ENCODE results near the gene SLC16A3.

GRCh38 chr17:82281502-82282238, 52.8 kb downstream of the SLC16A3 start:
- TF ChIP-seq POLR2A (IDR thresholded peaks at IDR 0.05) = no peak
- no peak for TF ChIP-seq CTCF (IDR thresholded peaks at IDR 0.05)

Data from stomach (tissue), 4 donors.